ENCODE data around the gene TMEM53.

The TMEM53 gene

GRCh38 chr1:44696789-44697345, 22.6 kb upstream of the TMEM53 start:
- peak; percentile 53 for DNase-seq

- no peak for DNase-seq
Observed at GRCh38 chr1:44696101-44696500, 21.8 kb upstream of the TMEM53 start.

GRCh38 chr1:44695671-44696070, 21.4 kb upstream of the TMEM53 start:
- DNase-seq: no peak

GRCh38 chr1:44694863-44695478, 20.7 kb upstream of the TMEM53 start:
- DNase-seq: no peak

GRCh38 chr1:44693900-44694299, 19.6 kb upstream of the TMEM53 start:
- no peak for DNase-seq

- DNase-seq: peak; percentile 18
Observed at GRCh38 chr1:44693159-44693558, 18.9 kb upstream of the TMEM53 start.

- no peak for DNase-seq
Observed at GRCh38 chr1:44689447-44689765, 15.1 kb upstream of the TMEM53 start.

- no peak for DNase-seq
Observed at GRCh38 chr1:44688760-44689446, 14.6 kb upstream of the TMEM53 start.

- no peak for DNase-seq
Observed at GRCh38 chr1:44685881-44686280, 11.6 kb upstream of the TMEM53 start.

- no peak for DNase-seq
Observed at GRCh38 chr1:44685218-44685617, 10.9 kb upstream of the TMEM53 start.

- DNase-seq: no peak
Observed at GRCh38 chr1:44684525-44684924, 10.2 kb upstream of the TMEM53 start.

GRCh38 chr1:44682883-44683265, 8.6 kb upstream of the TMEM53 start:
- DNase-seq: no peak

GRCh38 chr1:44681905-44682882, 7.9 kb upstream of the TMEM53 start:
- DNase-seq: no peak

- DNase-seq: no peak
Observed at GRCh38 chr1:44679468-44679867, 5.2 kb upstream of the TMEM53 start.

GRCh38 chr1:44678626-44679025, 4.3 kb upstream of the TMEM53 start:
- DNase-seq: no peak

- no peak for DNase-seq
Observed at GRCh38 chr1:44678120-44678519, 3.8 kb upstream of the TMEM53 start.

GRCh38 chr1:44677201-44677766, 3.0 kb upstream of the TMEM53 start:
- DNase-seq: no peak

- no peak for DNase-seq
Observed at GRCh38 chr1:44676484-44677200, 2.4 kb upstream of the TMEM53 start.

- DNase-seq: no peak
Observed at GRCh38 chr1:44675186-44675585, 905 bp upstream of the TMEM53 start.

GRCh38 chr1:44673675-44674112, 587 bp downstream of the TMEM53 start:
- no peak for DNase-seq

- DNase-seq: no peak
Observed at GRCh38 chr1:44672961-44673674, 1.2 kb downstream of the TMEM53 start.
